ENCODE data around the gene PLPPR3. TPM values are rescaled to one million over a fixed set of nuclear protein-coding genes. Genes with fewer than 3 reads are reported as not detected.

The PLPPR3 gene
- polyA plus RNA-seq, 1 donor: 0.52 TPM

DNA sequence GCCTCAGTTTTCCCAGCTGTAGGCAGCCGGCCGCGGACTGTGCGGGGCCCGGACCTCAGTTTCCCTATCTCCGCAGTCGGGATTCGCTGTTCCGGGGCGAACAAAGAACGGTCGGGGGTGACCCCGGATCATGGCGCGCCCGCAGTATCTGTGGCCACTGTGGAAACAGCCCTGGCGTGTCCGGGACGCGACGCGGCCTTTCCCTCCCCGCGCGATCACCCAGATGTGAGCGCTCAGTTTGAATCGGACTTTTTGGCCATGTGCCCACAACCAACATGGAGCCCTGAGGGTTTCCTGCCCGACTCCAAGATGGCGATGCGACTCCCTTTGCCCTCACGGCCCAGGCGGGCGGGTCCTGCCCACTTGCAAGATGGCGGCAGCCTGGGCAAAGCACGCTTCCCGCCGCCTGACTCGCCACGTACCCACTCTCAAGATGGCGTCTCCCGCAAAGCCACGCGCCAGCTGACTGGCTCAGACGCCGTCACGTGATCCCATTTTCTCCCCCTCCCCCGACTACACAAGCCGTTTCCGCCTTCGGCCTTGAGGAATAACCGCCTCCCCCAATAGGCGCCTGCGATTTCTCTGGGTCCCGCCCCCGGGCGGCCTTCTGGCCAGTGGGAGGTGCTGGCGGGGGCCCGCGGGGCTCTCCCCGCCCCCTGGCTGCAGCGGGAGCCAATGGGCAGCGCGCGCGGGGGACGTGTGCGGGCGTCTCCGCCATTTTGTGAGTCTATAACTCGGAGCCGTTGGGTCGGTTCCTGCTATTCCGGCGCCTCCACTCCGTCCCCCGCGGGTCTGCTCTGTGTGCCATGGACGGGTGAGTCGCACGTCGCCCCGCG lies 24.8 kb downstream of the PLPPR3 start, which contains the start of gene PTBP1:
TSS of gene PTBP1 (plus strand) at position 761 of the 836 bp plus-strand sequence. CDS start at position 807, 46 bp downstream.
- DNase-seq (ENCODE audit: low read depth): peak; percentile 100

GRCh38 chr19:795691-796581 lies 25.8 kb downstream of the PLPPR3 start:
- no peak for DNase-seq (ENCODE audit: low read depth)

DNA sequence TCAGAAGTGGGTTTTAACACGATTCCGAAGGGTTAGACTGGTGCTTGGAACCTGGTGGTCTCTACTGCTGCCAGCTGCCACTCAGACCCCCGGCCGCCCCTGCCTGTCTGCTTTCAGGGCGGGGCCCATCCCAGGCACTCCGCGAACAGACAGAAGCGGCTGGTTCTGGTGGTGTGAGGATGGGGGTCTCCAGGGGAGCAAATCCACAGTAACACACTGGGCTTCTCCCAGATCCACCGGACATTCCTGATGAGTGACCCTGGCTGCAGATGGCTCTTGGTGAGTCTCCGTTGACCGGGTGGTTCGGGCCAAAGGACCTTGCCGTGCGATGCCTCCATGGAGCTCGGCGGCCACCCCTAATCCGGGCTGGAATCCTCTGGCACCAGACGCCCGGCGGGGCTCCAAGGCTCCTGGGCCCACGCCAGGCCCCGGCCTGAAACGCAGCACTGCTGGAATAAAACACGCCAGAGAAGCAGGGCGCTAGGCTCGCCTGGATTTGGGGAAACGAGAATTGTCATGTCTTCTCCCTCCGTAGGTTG lies 26.6 kb downstream of the PLPPR3 start:
- no peak for DNase-seq (ENCODE audit: low read depth)

DNA sequence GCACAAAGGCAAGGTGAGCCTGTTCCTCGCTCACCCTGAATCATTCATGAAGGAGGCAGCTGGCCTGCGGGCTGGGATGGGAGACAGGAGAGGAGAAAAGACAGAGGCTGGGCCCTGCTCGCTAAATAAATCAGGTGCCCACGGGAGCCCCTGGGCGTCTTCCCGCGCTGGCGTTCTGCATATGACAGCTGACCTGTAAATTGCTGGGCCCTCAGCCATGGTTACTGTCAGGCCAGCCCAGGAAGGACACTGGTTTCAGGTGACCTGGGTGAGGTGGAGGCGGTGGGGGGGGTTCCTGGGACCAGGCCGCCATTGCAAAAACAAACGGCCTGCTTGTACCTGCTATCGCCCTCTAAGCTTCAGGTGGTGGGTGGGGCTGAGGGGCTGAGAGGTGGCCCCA lies 27.9 kb downstream of the PLPPR3 start:
- no peak for DNase-seq (ENCODE audit: low read depth)

- DNase-seq (ENCODE audit: low read depth): no peak
Observed at GRCh38 chr19:792306-792885, 29.4 kb downstream of the PLPPR3 start.

DNA sequence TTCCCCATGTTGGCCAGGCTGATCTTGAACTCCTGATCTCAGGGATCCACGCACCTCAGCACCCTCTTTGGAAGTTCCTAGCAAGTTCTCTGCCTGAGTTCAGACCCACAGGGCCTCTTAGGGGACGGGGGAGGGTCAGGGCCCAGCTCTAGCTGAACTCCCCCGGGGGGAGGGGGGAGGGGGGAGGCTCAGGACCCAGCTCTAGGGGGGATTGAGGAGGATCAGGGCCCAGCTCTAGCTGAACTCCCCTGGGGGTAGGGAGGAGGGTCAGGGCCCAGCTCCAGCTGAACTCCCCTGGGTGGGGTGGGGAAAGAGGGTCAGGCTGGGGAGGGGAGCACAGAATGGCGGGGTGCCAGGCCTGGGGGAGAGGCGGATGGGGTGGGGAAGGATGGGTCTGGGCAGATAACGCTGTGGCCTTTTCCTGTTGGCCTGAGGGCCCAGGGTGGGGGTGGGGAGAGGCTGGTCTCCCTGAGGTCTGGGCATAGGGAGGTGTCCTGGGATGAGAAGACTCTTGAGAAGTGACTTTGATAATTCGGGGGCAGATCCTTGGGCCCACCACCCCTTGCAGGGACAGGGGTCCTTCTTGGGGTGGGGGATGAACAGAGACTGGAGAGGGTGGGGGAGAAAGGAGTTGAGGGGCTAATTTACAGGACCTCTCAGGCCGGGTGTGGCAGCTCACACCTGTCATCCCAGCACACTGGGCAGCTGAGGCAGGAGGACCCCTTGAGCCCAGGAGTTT lies 30.0 kb downstream of the PLPPR3 start:
- DNase-seq (ENCODE audit: low read depth): no peak

- no peak for DNase-seq (ENCODE audit: low read depth)
Observed at GRCh38 chr19:791007-791566, 30.7 kb downstream of the PLPPR3 start.

- DNase-seq (ENCODE audit: low read depth): no peak
Observed at GRCh38 chr19:789701-790060, 32.1 kb downstream of the PLPPR3 start.

GRCh38 chr19:788983-789700 lies 32.6 kb downstream of the PLPPR3 start:
- DNase-seq (ENCODE audit: low read depth): no peak

DNA sequence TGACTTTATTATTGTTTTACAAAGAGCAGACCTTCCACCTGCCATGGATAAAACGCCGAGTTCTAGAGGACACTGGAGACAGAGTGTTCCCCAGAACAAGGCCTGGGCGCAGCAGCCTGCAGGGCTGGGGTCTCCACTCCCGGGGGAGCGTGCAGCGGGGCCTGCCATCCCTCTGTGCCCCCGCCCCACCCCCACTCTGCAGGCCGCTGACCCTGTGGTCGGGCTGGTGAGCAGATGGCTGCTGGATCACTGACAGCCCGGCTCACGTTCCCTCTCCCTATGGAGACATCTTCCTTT lies 33.1 kb downstream of the PLPPR3 start:
- DNase-seq (ENCODE audit: low read depth): no peak

GRCh38 chr19:787536-787935 lies 34.2 kb downstream of the PLPPR3 start:
- no peak for DNase-seq (ENCODE audit: low read depth)

DNA sequence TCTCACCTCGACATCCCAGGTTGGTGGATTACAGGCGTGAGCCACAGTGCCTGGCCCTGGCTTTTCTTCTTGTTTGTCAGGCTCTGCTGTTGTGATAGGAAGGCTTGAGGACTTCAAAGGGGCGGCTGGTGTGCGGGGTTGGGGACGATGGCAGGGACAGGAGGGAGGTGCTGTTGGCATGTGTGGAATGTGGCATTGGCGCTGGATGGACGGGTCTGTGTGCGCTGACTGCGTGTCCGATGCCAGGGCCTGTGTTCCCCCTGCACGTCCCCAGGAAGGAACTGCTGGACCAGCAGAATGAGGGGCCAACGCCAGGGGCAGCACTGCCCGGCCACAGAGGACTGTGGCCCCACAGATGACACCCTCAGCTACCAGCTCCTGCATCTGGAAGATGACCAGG lies 37.2 kb downstream of the PLPPR3 start:
- DNase-seq (ENCODE audit: low read depth): no peak

- DNase-seq (ENCODE audit: low read depth): no peak
Observed at GRCh38 chr19:782878-783668, 38.7 kb downstream of the PLPPR3 start.

DNA sequence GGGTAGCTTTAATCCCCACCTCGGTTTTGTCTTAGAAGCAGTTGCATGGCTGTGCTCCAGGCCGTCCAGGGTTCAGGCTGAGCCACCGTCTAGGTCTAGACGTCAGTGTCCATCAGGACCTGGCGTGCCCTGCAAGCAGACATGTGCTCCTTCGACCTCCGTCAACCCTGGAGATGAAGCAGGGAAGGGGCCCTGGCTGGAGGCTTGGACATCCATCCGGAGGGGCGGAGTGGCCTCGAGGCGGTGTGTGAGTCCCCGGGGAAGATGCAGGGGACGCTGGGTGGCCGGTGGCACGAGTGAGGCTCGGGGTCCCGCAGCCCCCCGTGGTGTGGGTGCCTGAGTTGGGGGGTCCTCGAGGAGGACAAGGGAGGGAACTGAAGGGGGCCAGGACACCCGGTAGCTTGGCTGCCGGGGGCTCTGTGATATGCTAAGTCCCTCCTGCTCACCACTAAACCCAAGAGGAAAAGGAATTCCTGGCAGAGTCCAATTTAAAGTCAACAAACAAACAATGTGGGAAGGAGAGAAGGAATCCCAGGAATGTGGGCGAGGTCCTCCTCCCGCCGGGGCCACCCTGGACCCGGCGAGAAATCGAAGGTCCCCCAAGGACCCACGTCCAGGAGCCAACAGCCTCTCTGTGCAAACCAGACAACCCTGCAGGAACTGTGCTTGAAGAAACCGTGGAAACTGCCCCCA lies 39.4 kb downstream of the PLPPR3 start:
- no peak for DNase-seq (ENCODE audit: low read depth)

GRCh38 chr19:781800-782184 lies 40.0 kb downstream of the PLPPR3 start:
- DNase-seq (ENCODE audit: low read depth): no peak

GRCh38 chr19:780935-781334 lies 40.8 kb downstream of the PLPPR3 start:
- no peak for DNase-seq (ENCODE audit: low read depth)

DNA sequence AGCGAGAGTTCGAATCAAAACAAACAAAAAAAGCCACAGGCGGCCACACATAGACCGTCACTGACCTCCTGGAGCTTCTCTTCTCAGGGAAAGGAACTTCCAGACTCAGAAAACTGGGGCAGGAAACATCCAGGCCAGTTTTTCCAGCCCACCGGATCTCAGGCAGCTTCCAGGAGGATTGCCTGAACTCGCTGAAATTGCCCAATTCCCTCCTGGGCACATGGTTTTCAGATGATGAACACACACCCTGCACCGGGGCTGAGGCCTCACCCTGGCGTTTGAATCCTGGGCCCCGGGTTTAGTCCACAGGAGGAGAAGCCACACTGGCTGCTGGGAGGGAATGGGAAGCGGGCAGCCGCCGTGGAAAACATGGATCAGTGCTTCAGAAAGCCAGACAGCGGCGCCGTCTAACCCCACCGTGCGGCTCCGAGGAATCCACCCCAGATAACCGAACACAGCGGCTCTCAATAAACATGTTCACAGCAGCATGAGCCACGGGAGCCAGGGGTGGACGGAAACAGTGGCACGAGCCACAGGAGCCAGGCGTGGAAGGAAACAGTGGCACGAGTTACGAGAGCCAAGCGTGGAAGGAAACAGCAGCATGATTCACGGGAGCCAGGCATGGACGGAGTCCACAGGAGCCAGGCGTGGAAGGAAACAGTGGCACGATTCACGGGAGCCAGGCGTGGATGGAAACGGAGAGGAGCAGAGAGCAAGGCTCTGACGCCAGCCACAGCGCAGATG lies 42.7 kb downstream of the PLPPR3 start:
- no peak for DNase-seq (ENCODE audit: low read depth)

DNA sequence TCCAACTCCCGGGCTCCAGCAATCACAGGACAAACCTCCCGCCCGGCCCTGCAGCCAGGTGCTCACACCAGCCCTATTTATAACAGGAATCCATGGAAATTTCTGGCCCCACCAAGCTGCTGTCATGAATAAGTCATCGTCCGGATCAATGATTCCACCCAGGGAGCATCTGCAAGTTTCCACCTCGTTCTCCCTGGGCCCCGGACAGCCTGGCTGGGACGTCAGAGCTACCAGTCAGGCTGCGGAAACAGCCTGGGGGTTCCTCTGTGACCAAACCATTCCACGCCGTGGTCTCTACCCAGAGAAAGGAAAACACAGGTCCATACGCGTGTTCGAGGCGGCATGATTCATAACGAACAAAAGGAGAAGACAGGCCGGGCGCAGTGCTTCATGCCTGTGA lies 45.2 kb downstream of the PLPPR3 start:
- no peak for DNase-seq (ENCODE audit: low read depth)
